Thoracic aorta (tissue), 2 donors: Measurements from ENCODE around the gene ZNF830. TPM values are rescaled to one million over a fixed set of nuclear protein-coding genes. Genes with fewer than 3 reads are reported as not detected.
A peak's percentile ranks its signal among the peaks of the same experiment; 100 is the strongest.

Experiments used
- ATAC-seq: fragments of 150-250 bp; one replicate; pipeline ENCODE4 v1.8.0; 2017; ENCODE audit warnings: low read depth; ENCODE audit not compliant: insufficient number of reproducible peaks, low FRiP score
- DNase-seq: peaks from one replicate; pipeline ENCODE4 v3.0.0-alpha.2; 2020; ENCODE audit warnings: low spot score
- H3K27ac ChIP-seq, 2 donors: fragments of 200-600 bp; sonication (generic); 1 replicate in 1 of 2; 2 replicates in 1 of 2; pipeline ENCODE4 v1.5.1; 2016; ENCODE audit warnings: mild to moderate bottlenecking in 2 of 2, moderate library complexity in 2 of 2
- H3K27me3 ChIP-seq: fragments of 200-600 bp; sonication (generic); replicated peaks from 2 replicates; pipeline ENCODE4 v1.6.0; 2016; ENCODE audit warnings: mild to moderate bottlenecking; ENCODE audit not compliant: insufficient read depth
- H3K36me3 ChIP-seq: fragments of 200-600 bp; sonication (generic); one replicate; pipeline ENCODE4 v1.5.1; 2016
- H3K4me1 ChIP-seq, 2 donors: fragments of 200-600 bp; sonication (generic); 1 replicate in 1 of 2; 2 replicates in 1 of 2; pipeline versions ENCODE4 v1.5.1 to v1.6.0; 2016; ENCODE audit warnings: low read depth in 2 of 2, mild to moderate bottlenecking in 1 of 2; ENCODE audit not compliant: control insufficient read depth in 1 of 2
- H3K4me3 ChIP-seq: fragments of 200-600 bp; sonication (generic); 2 replicates; pipeline ENCODE4 v1.5.1; 2016; ENCODE audit warnings: mild to moderate bottlenecking
- H3K9me3 ChIP-seq: fragments of 200-600 bp; sonication (generic); 2 replicates; pipeline ENCODE4 v1.5.1; 2016
- total RNA-seq, 2 donors: library from RNA; depleted of rRNA; stranded (reverse); fragments of >200 nt; gene quantifications; one replicate each; pipeline versions ENCODE4 v1.1.0 to v1.2.3, GENCODE V29; 2016
- TF ChIP-seq, protein P1 (sequence below): fragments of 200-600 bp; sonication (generic); IDR thresholded peaks from one replicate; pipeline ENCODE4 v1.5.1; 2019; ENCODE audit warnings: antibody characterized with exemption

The ZNF830 gene
- total RNA-seq, 2 donors from 2014 or later, result 5.1 to 20.1 TPM

GRCh38 chr17:34974794-34975785, 13.8 kb downstream of the ZNF830 start:
- TF ChIP-seq, protein P1, sequence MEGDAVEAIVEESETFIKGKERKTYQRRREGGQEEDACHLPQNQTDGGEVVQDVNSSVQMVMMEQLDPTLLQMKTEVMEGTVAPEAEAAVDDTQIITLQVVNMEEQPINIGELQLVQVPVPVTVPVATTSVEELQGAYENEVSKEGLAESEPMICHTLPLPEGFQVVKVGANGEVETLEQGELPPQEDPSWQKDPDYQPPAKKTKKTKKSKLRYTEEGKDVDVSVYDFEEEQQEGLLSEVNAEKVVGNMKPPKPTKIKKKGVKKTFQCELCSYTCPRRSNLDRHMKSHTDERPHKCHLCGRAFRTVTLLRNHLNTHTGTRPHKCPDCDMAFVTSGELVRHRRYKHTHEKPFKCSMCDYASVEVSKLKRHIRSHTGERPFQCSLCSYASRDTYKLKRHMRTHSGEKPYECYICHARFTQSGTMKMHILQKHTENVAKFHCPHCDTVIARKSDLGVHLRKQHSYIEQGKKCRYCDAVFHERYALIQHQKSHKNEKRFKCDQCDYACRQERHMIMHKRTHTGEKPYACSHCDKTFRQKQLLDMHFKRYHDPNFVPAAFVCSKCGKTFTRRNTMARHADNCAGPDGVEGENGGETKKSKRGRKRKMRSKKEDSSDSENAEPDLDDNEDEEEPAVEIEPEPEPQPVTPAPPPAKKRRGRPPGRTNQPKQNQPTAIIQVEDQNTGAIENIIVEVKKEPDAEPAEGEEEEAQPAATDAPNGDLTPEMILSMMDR, result no peak
- peaks cover 5 to 8% of the 10 kb centered on the region in 2 donors for H3K4me1 ChIP-seq
- no peaks in the 10 kb centered on the region for H3K27me3 ChIP-seq
- no peak for DNase-seq
- no peaks in the 10 kb centered on the region for H3K9me3 ChIP-seq
- H3K36me3 ChIP-seq, result no peaks in the 10 kb centered on the region
- no peak overlapping the region for H3K4me3 ChIP-seq
- no peak overlapping the region for H3K27ac ChIP-seq
- no peak for ATAC-seq

GRCh38 chr17:34979153-34979552, 17.8 kb downstream of the ZNF830 start:
- Histone ChIP-seq H3K36me3 (no peaks in the 10 kb centered on the region), H3K27ac (no peak overlapping the region), H3K4me3 (no peak overlapping the region), H3K9me3 (no peaks in the 10 kb centered on the region), H3K4me1 (peaks cover 5 to 33% of the 10 kb centered on the region in 2 donors), H3K27me3 (no peaks in the 10 kb centered on the region)
- DNase-seq (no peak), ATAC-seq (no peak)
- TF ChIP-seq, protein P1, result no peak

GRCh38 chr17:34979650-34980352, 18.5 kb downstream of the ZNF830 start:
- Histone ChIP-seq H3K36me3 (no peaks in the 10 kb centered on the region), H3K27me3 (no peaks in the 10 kb centered on the region), H3K4me3 (peak overlapping the region; percentile 96), H3K9me3 (no peaks in the 10 kb centered on the region), H3K4me1 (peaks cover 5 to 33% of the 10 kb centered on the region in 2 donors), H3K27ac (peak overlapping the region; percentile 97 to 98)
- TF ChIP-seq, protein P1, result no peak
- ATAC-seq (no peak), DNase-seq (no peak)

GRCh38 chr17:34980353-34980680, 19.0 kb downstream of the ZNF830 start, which contains the start of gene LIG3:
Gene LIG3 (plus strand): TSS chr17:34980512. CDS start chr17:34983006, 2,494 bp downstream.
- no peaks in the 10 kb centered on the region for H3K36me3 ChIP-seq
- ATAC-seq (peak; percentile 89), DNase-seq (peak; percentile 79)
- H3K27me3 ChIP-seq, result no peaks in the 10 kb centered on the region
- peak within 1 kb of the TSS; percentile 97 to 98 for H3K27ac ChIP-seq
- H3K9me3 ChIP-seq, result no peaks in the 10 kb centered on the region
- H3K4me1 ChIP-seq, result peaks cover 5 to 33% of the 10 kb centered on the region in 2 donors
- TF ChIP-seq, protein P1, result no peak
- H3K4me3 ChIP-seq, result peak within 1 kb of the TSS; percentile 96
